Measurements from ENCODE around the gene APAF1.

GRCh38 chr12:98772818-98773217, 127.7 kb downstream of the APAF1 start:
- TF ChIP-seq, protein P1, sequence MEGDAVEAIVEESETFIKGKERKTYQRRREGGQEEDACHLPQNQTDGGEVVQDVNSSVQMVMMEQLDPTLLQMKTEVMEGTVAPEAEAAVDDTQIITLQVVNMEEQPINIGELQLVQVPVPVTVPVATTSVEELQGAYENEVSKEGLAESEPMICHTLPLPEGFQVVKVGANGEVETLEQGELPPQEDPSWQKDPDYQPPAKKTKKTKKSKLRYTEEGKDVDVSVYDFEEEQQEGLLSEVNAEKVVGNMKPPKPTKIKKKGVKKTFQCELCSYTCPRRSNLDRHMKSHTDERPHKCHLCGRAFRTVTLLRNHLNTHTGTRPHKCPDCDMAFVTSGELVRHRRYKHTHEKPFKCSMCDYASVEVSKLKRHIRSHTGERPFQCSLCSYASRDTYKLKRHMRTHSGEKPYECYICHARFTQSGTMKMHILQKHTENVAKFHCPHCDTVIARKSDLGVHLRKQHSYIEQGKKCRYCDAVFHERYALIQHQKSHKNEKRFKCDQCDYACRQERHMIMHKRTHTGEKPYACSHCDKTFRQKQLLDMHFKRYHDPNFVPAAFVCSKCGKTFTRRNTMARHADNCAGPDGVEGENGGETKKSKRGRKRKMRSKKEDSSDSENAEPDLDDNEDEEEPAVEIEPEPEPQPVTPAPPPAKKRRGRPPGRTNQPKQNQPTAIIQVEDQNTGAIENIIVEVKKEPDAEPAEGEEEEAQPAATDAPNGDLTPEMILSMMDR (IDR thresholded peaks at IDR 0.05) = no peak
- no peak for TF ChIP-seq CREB1 (CRISPR knock-in tag; IDR thresholded peaks at IDR 0.05)
- no peak for TF ChIP-seq ZNF121 (CRISPR knock-in tag; IDR thresholded peaks at IDR 0.05)
- TF ChIP-seq, protein P2, sequence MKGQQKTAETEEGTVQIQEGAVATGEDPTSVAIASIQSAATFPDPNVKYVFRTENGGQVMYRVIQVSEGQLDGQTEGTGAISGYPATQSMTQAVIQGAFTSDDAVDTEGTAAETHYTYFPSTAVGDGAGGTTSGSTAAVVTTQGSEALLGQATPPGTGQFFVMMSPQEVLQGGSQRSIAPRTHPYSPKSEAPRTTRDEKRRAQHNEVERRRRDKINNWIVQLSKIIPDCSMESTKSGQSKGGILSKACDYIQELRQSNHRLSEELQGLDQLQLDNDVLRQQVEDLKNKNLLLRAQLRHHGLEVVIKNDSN (CRISPR knock-in tag; IDR thresholded peaks at IDR 0.05) = no peak
- TF ChIP-seq, protein P3, sequence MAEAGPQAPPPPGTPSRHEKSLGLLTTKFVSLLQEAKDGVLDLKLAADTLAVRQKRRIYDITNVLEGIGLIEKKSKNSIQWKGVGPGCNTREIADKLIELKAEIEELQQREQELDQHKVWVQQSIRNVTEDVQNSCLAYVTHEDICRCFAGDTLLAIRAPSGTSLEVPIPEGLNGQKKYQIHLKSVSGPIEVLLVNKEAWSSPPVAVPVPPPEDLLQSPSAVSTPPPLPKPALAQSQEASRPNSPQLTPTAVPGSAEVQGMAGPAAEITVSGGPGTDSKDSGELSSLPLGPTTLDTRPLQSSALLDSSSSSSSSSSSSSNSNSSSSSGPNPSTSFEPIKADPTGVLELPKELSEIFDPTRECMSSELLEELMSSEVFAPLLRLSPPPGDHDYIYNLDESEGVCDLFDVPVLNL (CRISPR knock-in tag; IDR thresholded peaks at IDR 0.05; ENCODE audit: borderline replicate concordance, low read depth) = no peak
- no peak for TF ChIP-seq SP1 (CRISPR knock-in tag; conservative IDR thresholded peaks at IDR 0.05)
- TF ChIP-seq NFYB (CRISPR knock-in tag; conservative IDR thresholded peaks at IDR 0.05; ENCODE audit: low read depth) = no peak
- TF ChIP-seq NFE2L1 (CRISPR knock-in tag; IDR thresholded peaks at IDR 0.05) = no peak
- TF ChIP-seq TEAD4 (CRISPR knock-in tag; IDR thresholded peaks at IDR 0.05) = no peak
- no peak for TF ChIP-seq ATF1 (CRISPR knock-in tag; IDR thresholded peaks at IDR 0.05)
- TF ChIP-seq, protein P4, sequence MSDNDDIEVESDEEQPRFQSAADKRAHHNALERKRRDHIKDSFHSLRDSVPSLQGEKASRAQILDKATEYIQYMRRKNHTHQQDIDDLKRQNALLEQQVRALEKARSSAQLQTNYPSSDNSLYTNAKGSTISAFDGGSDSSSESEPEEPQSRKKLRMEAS (CRISPR knock-in tag; IDR thresholded peaks at IDR 0.05) = no peak
- TF ChIP-seq JUN (CRISPR knock-in tag; IDR thresholded peaks at IDR 0.05) = no peak
- TF ChIP-seq ZNF138 (CRISPR knock-in tag; conservative IDR thresholded peaks at IDR 0.05) = no peak
